ENCODE data around the gene NR5A2.

NR5A2 gene

GRCh38 chr1:200027264-200027823 is at the start of gene NR5A2:
NR5A2 (plus strand) TSS chr1:200027710; CDS start chr1:200027848, 138 bp downstream.
- Histone ChIP-seq H3K4me3 (replicated peaks; ENCODE audit: low read depth, low read length) (no peak within 1 kb of the TSS), H3K36me3 (ENCODE audit: control insufficient read depth, insufficient read depth, low read length) (no peaks in the 10 kb centered on the region), H3K27me3 (replicated peaks; ENCODE audit: control insufficient read depth, insufficient read depth, low read length) (peaks cover 1% of the 10 kb centered on the region; the same call in 1 of the 2 replicates)
- no peak for DNase-seq (ENCODE audit: extremely low read depth, insufficient read length)
- TF ChIP-seq CTCF (IDR thresholded peaks at IDR 0.05; ENCODE audit: insufficient read depth, low read length, poor library complexity, severe bottlenecking): no peak

GRCh38 chr1:199978408-199978940 is 49.0 kb upstream of the NR5A2 start:
- no peak overlapping the region for H3K4me3 ChIP-seq (replicated peaks; ENCODE audit: low read depth, low read length)
- no peak for TF ChIP-seq CTCF (IDR thresholded peaks at IDR 0.05; ENCODE audit: insufficient read depth, low read length, poor library complexity, severe bottlenecking)
- no peaks in the 10 kb centered on the region for H3K36me3 ChIP-seq (ENCODE audit: control insufficient read depth, insufficient read depth, low read length)
- peaks cover under 1% of the 10 kb centered on the region for H3K27me3 ChIP-seq (replicated peaks; ENCODE audit: control insufficient read depth, insufficient read depth, low read length)
- DNase-seq (ENCODE audit: extremely low read depth, insufficient read length): no peak

GRCh38 chr1:199979071-199979470 is 48.4 kb upstream of the NR5A2 start:
- no peaks in the 10 kb centered on the region; the same call in 1 of the 2 replicates for H3K27me3 ChIP-seq (replicated peaks; ENCODE audit: control insufficient read depth, insufficient read depth, low read length)
- no peak for DNase-seq (ENCODE audit: extremely low read depth, insufficient read length)
- H3K36me3 ChIP-seq (ENCODE audit: control insufficient read depth, insufficient read depth, low read length): no peaks in the 10 kb centered on the region
- no peak for TF ChIP-seq CTCF (IDR thresholded peaks at IDR 0.05; ENCODE audit: insufficient read depth, low read length, poor library complexity, severe bottlenecking)
- H3K4me3 ChIP-seq (replicated peaks; ENCODE audit: low read depth, low read length): no peak overlapping the region

- Histone ChIP-seq H3K36me3 (ENCODE audit: control insufficient read depth, insufficient read depth, low read length) (no peaks in the 10 kb centered on the region), H3K4me3 (replicated peaks; ENCODE audit: low read depth, low read length) (no peak overlapping the region), H3K27me3 (replicated peaks; ENCODE audit: control insufficient read depth, insufficient read depth, low read length) (no peaks in the 10 kb centered on the region; the same call in 1 of the 2 replicates)
- no peak for TF ChIP-seq CTCF (IDR thresholded peaks at IDR 0.05; ENCODE audit: insufficient read depth, low read length, poor library complexity, severe bottlenecking)
- no peak for DNase-seq (ENCODE audit: extremely low read depth, insufficient read length)
Measured at GRCh38 chr1:199981584-199981983, 45.9 kb upstream of the NR5A2 start.

- no peak for DNase-seq (ENCODE audit: extremely low read depth, insufficient read length)
Measured at GRCh38 chr1:199982606-199983005, 44.9 kb upstream of the NR5A2 start.

More at GRCh38 chr1:199982606-199983005, 44.9 kb upstream of the NR5A2 start:
- TF ChIP-seq CTCF (IDR thresholded peaks at IDR 0.05; ENCODE audit: insufficient read depth, low read length, poor library complexity, severe bottlenecking): no peak
- Histone ChIP-seq H3K4me3 (replicated peaks; ENCODE audit: low read depth, low read length) (no peak overlapping the region), H3K36me3 (ENCODE audit: control insufficient read depth, insufficient read depth, low read length) (no peaks in the 10 kb centered on the region), H3K27me3 (replicated peaks; ENCODE audit: control insufficient read depth, insufficient read depth, low read length) (no peaks in the 10 kb centered on the region; the same call in 1 of the 2 replicates)
